Measurements from ENCODE around the gene RENBP. TPM values are rescaled to one million over a fixed set of nuclear protein-coding genes. Genes with fewer than 3 reads are reported as not detected.
"Not testable (repeated sequence)": the region's sequence is repeated elsewhere in the genome, so short reads cannot be mapped to it uniquely, and the experiment has no call there.

RENBP gene
- total RNA-seq, result 10 to 100 TPM in 5 of 8 experiments, 1 to 10 TPM in 3; 5.3 to 46.7 (median 10.6) TPM

GRCh38 chrX:153944140-153944799 lies at the start of gene RENBP:
Gene RENBP, minus strand, starts transcription at chrX:153944643. Its CDS starts 33 bp downstream, at chrX:153944610.
- H3K4me1 ChIP-seq (replicated peaks in 1 of 2), result peaks cover 19 to 25% of the 10 kb centered on the region in 2 donors
- peak within 1 kb of the TSS; percentile 18 to 54 (median 38) for H3K4me3 ChIP-seq
- in situ Hi-C loops (cut with MboI; ENCODE audit: low pct_unique_long_range_greater_than_20kb in 2 of 9, low sequenced_read_pairs in 9 of 9, unreplicated experiment in 9 of 9), result no loop called here
- peak; percentile 12 to 86 (median 80) for ATAC-seq (replicated peaks in 6 of 8)
- 67% methylated on average over 1 of the region's 31 CpGs; no CpG with 5 or more reads in 9 of the 10 experiments for WGBS, 10 experiments
- H3K27ac ChIP-seq, result peak within 1 kb of the TSS in 1 of 2 donors; percentile 69

DNA sequence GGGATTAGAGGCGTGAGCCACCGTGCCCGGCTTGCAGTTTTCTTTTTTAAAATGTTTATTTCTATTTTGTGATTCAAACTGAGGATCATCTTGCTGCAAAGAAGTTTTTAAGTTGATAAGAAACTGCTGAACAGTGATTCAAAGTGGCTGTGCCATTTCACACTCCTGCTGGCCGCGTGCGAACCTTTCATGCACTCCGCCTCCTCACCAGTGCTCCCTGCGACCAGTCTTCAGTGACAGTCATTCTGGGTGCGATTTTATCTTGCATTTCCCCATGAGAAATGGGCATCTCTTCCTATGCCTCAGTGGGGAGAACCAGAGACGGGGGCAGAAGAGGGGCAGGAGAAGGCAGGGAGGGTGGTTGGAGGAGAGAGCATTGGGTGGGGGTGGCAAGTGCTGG lies 49.5 kb upstream of the RENBP start:
- in situ Hi-C loops (cut with MboI; ENCODE audit: low pct_unique_long_range_greater_than_20kb in 2 of 9, low sequenced_read_pairs in 9 of 9, unreplicated experiment in 9 of 9), result no loop called here
- Histone ChIP-seq H3K27ac (no peak overlapping the region), H3K4me3 (no peak overlapping the region), H3K4me1 (replicated peaks in 1 of 2) (no peaks in the 10 kb centered on the region)
- WGBS, 10 experiments, result no CpG with 5 or more reads among the region's 10 CpGs
- no peak for ATAC-seq (replicated peaks in 6 of 8)

DNA sequence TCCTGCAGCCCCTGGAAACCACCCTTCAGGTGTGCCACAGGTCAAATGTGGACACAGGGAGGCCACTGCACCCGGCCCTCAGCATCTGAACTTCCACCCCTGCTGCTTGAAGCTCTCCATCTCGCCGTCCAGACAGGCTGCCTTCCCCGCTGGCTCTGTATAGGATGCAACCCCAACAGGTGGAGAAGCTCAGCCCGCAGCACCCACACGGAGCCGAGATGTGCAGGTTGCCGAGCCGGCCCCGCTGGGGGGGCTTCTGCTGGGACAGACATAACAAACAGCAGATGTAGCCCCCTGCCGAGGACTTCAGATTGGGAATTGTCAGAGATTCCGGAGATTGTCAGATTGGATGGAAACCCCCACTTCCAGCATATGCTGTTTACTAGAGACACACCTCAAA lies 48.6 kb upstream of the RENBP start:
- Histone ChIP-seq H3K27ac (no peak overlapping the region), H3K4me3 (no peak overlapping the region), H3K4me1 (replicated peaks in 1 of 2) (no peaks in the 10 kb centered on the region)
- 47 to 50% methylated on average over 6 of the region's 12 CpGs; no CpG with 5 or more reads in 8 of the 10 experiments for WGBS, 10 experiments
- no peak for ATAC-seq (replicated peaks in 6 of 8)
- in situ Hi-C loops (cut with MboI; ENCODE audit: low pct_unique_long_range_greater_than_20kb in 2 of 9, low sequenced_read_pairs in 9 of 9, unreplicated experiment in 9 of 9), result no loop called here

GRCh38 chrX:153992180-153992579 lies 47.7 kb upstream of the RENBP start:
- in situ Hi-C loops (cut with MboI; ENCODE audit: low pct_unique_long_range_greater_than_20kb in 2 of 9, low sequenced_read_pairs in 9 of 9, unreplicated experiment in 9 of 9), result no loop called here
- no peak for ATAC-seq (replicated peaks in 6 of 8)
- 48 to 100% (median 76%) methylated on average over 1 to 3 of the region's 8 CpGs; no CpG with 5 or more reads in 6 of the 10 experiments for WGBS, 10 experiments
- Histone ChIP-seq H3K27ac (no peak overlapping the region), H3K4me1 (replicated peaks in 1 of 2) (no peaks in the 10 kb centered on the region), H3K4me3 (no peak overlapping the region)

- no peak overlapping the region for H3K4me3 ChIP-seq
- 80 to 100% (median 98%) methylated on average over 2 to 3 of the region's 3 CpGs; no CpG with 5 or more reads in 2 of the 10 experiments for WGBS, 10 experiments
- no peak for ATAC-seq (replicated peaks in 6 of 8)
- H3K27ac ChIP-seq, result no peak overlapping the region
- H3K4me1 ChIP-seq (replicated peaks in 1 of 2), result no peaks in the 10 kb centered on the region
- in situ Hi-C loops (cut with MboI; ENCODE audit: low pct_unique_long_range_greater_than_20kb in 2 of 9, low sequenced_read_pairs in 9 of 9, unreplicated experiment in 9 of 9), result no loop called here
Measured at GRCh38 chrX:153991013-153991580, 46.7 kb upstream of the RENBP start.

- H3K4me3 ChIP-seq, result no peak overlapping the region
- WGBS, 10 experiments, result 58 to 100% (median 95%) methylated on average over 1 to 9 of the region's 14 CpGs; no CpG with 5 or more reads in 5 of the 10 experiments
- no peak for ATAC-seq (replicated peaks in 6 of 8)
- H3K4me1 ChIP-seq (replicated peaks in 1 of 2), result peaks cover 8 to 9% of the 10 kb centered on the region in 2 donors
- H3K27ac ChIP-seq, result no peak overlapping the region
- in situ Hi-C loops (cut with MboI; ENCODE audit: low pct_unique_long_range_greater_than_20kb in 2 of 9, low sequenced_read_pairs in 9 of 9, unreplicated experiment in 9 of 9), result no loop called here
Measured at GRCh38 chrX:153989973-153990655, 45.7 kb upstream of the RENBP start.

GRCh38 chrX:153988493-153988892 lies 44.0 kb upstream of the RENBP start:
- in situ Hi-C loops (cut with MboI; ENCODE audit: low pct_unique_long_range_greater_than_20kb in 2 of 9, low sequenced_read_pairs in 9 of 9, unreplicated experiment in 9 of 9), result no loop called here
- peaks cover 11 to 12% of the 10 kb centered on the region in 2 donors for H3K4me1 ChIP-seq (replicated peaks in 1 of 2)
- no peak for ATAC-seq (replicated peaks in 6 of 8)
- H3K4me3 ChIP-seq, result no peak overlapping the region
- 60 to 100% (median 90%) methylated on average over 3 to 12 of the region's 12 CpGs; no CpG with 5 or more reads in 7 of the 10 experiments for WGBS, 10 experiments
- H3K27ac ChIP-seq, result no peak overlapping the region

GRCh38 chrX:153984351-153985178 lies 40.1 kb upstream of the RENBP start:
- no peak overlapping the region for H3K4me3 ChIP-seq
- H3K27ac ChIP-seq, result no peak overlapping the region
- 74 to 100% (median 93%) methylated on average over 1 to 6 of the region's 20 CpGs; no CpG with 5 or more reads in 7 of the 10 experiments for WGBS, 10 experiments
- no peak for ATAC-seq (replicated peaks in 6 of 8)
- H3K4me1 ChIP-seq (replicated peaks in 1 of 2), result peaks cover 11 to 21% of the 10 kb centered on the region in 2 donors
- in situ Hi-C loops (cut with MboI; ENCODE audit: low pct_unique_long_range_greater_than_20kb in 2 of 9, low sequenced_read_pairs in 9 of 9, unreplicated experiment in 9 of 9), result no loop called here

DNA sequence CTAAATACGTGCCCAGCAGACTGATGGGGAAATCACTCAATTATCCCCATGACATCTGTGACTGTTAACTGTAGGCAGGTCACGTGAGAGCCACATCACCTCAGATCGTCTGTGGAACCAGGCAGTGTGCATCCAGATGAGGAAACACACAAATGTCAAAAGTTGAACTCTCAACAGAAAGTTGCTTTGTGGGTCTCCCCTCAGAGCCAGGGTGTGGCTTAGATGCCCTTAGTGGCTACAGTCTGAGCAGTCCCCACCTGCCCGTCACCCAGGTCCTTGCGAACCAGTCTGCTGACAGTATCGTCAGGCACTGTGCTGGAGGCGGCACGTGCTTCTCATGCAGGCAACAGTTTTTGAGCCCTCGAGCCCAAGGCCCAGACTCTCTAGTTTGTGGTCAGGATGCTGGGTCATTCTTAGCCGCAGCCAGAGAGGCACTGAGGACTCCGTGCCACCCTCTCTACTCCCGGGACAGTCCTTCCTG lies 38.9 kb upstream of the RENBP start:
- WGBS, 10 experiments, result 20% methylated on average over 1 of the region's 12 CpGs; no CpG with 5 or more reads in 9 of the 10 experiments
- ATAC-seq (replicated peaks in 6 of 8), result no peak
- in situ Hi-C loops (cut with MboI; ENCODE audit: low pct_unique_long_range_greater_than_20kb in 2 of 9, low sequenced_read_pairs in 9 of 9, unreplicated experiment in 9 of 9), result no loop called here
- H3K27ac ChIP-seq, result no peak overlapping the region
- H3K4me3 ChIP-seq, result no peak overlapping the region
- peaks cover 11 to 21% of the 10 kb centered on the region in 2 donors for H3K4me1 ChIP-seq (replicated peaks in 1 of 2)

GRCh38 chrX:153981771-153982533 lies 37.5 kb upstream of the RENBP start:
- peak in 4 of 8 experiments; percentile 32 to 45 (median 40) for ATAC-seq (replicated peaks in 6 of 8)

DNA sequence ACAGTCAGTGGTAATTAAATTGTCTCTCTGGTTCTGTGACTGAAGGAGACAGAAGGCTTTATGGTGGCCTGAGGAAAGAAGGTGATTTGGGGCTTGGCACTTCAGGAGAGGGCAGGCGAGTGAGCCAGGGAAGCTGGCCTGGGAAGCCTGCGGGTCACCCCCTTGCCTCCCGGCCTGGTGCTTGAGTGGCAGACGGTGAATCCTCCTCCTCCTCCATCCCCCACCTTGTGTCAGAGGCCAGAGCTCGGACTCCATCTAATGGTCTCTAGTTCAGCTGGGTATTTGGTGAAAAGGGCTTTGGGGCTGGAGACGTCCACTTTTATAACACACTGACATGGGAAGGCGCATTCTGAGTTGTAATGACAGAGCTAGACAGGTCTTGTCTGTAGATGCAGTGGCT lies 36.8 kb upstream of the RENBP start:
- Histone ChIP-seq H3K4me1 (replicated peaks in 1 of 2) (peaks cover 11 to 21% of the 10 kb centered on the region in 2 donors), H3K27ac (peak overlapping the region in 1 of 2 donors; percentile 75), H3K4me3 (no peak overlapping the region)
- in situ Hi-C loops (cut with MboI; ENCODE audit: low pct_unique_long_range_greater_than_20kb in 2 of 9, low sequenced_read_pairs in 9 of 9, unreplicated experiment in 9 of 9), result no loop called here
- 37 to 100% (median 70%) methylated on average over 1 to 2 of the region's 7 CpGs; no CpG with 5 or more reads in 6 of the 10 experiments for WGBS, 10 experiments
- ATAC-seq (replicated peaks in 6 of 8), result peak in 1 of 8 experiments; percentile 15

More at GRCh38 chrX:153981771-153982533, 37.5 kb upstream of the RENBP start:
- in situ Hi-C loops (cut with MboI; ENCODE audit: low pct_unique_long_range_greater_than_20kb in 2 of 9, low sequenced_read_pairs in 9 of 9, unreplicated experiment in 9 of 9), result no loop called here
- Histone ChIP-seq H3K4me1 (replicated peaks in 1 of 2) (peaks cover 11 to 21% of the 10 kb centered on the region in 2 donors), H3K27ac (peak overlapping the region in 1 of 2 donors; percentile 75), H3K4me3 (no peak overlapping the region)
- WGBS, 10 experiments, result 50 to 58% methylated on average over 1 to 3 of the region's 52 CpGs; no CpG with 5 or more reads in 8 of the 10 experiments

DNA sequence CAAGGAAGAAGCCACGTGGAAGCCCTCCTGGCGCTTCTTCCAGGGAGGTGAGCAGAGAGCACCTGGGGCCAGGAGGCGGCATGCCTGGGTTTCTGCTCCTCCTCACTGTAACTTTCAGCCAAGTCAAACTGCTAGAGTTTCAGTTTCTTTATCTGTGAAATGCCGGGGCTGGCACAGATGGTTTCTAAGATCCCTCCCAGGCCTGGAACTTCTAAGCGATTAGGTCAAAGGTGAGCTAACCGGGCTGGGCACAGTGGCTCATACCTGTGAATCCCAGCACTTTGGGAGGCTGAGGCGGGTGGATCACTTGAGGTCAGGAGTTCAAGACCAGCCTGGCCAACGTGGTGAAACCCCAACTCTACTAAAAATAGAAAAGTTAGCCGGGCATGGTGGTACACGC lies 36.0 kb upstream of the RENBP start:
- peaks cover 6 to 15% of the 10 kb centered on the region in 2 donors for H3K4me1 ChIP-seq (replicated peaks in 1 of 2)
- ATAC-seq (replicated peaks in 6 of 8); in situ Hi-C loops (cut with MboI; ENCODE audit: low pct_unique_long_range_greater_than_20kb in 2 of 9, low sequenced_read_pairs in 9 of 9, unreplicated experiment in 9 of 9); H3K4me3 ChIP-seq; H3K27ac ChIP-seq: not testable (repeated sequence)
- no CpG with 5 or more reads among the region's 10 CpGs for WGBS, 10 experiments

Measured in motor neuron (in vitro differentiated cells).